ENCODE data around the gene ZBTB16. TPM values are rescaled to one million over a fixed set of nuclear protein-coding genes. Genes with fewer than 3 reads are reported as not detected.

Gene ZBTB16
- total and polyA plus RNA-seq, 2 of the 4 experiments (the other 2 are of a cell fraction): not detected

DNA sequence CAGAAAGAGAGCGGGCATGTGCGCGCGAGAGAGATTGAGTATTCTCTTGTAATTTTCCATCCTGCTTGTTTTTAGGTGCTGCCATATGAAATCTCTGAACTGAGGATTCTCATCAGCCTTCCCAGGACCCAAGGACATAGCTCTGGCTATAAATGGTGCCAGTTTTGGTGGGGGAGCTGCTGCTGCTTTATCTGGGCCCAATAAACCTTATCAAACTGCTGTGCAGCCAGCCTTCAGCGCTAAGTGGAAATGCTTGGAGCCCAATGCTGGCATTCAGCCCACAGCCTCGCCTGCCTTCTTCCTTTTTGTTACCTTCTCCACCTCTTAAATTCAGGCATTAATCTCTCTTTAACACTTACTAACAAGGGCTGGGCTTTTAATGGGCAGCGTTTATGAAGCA lies 2.4 kb upstream of the ZBTB16 start:
- TF ChIP-seq MXI1 (IDR thresholded peaks at IDR 0.05; ENCODE audit: borderline replicate concordance, low read depth, low read length) (no peak), MAZ (IDR thresholded peaks at IDR 0.05; ENCODE audit: borderline replicate concordance, low read depth, low read length) (no peak), RAD21 (IDR thresholded peaks at IDR 0.05; ENCODE audit: low read length) (no peak), SMC3 (IDR thresholded peaks at IDR 0.05; ENCODE audit: low read depth, low read length) (no peak), RCOR1 (IDR thresholded peaks at IDR 0.05; ENCODE audit: insufficient replicate concordance, low read length) (no peak), FOS (IDR thresholded peaks at IDR 0.05; ENCODE audit: low read depth, low read length) (no peak), CEBPB (IDR thresholded peaks at IDR 0.05; ENCODE audit: low read depth, low read length) (no peak), NFE2L2 (IDR thresholded peaks at IDR 0.05; ENCODE audit: low read depth, low read length) (no peak)
- TF ChIP-seq, protein P1, sequence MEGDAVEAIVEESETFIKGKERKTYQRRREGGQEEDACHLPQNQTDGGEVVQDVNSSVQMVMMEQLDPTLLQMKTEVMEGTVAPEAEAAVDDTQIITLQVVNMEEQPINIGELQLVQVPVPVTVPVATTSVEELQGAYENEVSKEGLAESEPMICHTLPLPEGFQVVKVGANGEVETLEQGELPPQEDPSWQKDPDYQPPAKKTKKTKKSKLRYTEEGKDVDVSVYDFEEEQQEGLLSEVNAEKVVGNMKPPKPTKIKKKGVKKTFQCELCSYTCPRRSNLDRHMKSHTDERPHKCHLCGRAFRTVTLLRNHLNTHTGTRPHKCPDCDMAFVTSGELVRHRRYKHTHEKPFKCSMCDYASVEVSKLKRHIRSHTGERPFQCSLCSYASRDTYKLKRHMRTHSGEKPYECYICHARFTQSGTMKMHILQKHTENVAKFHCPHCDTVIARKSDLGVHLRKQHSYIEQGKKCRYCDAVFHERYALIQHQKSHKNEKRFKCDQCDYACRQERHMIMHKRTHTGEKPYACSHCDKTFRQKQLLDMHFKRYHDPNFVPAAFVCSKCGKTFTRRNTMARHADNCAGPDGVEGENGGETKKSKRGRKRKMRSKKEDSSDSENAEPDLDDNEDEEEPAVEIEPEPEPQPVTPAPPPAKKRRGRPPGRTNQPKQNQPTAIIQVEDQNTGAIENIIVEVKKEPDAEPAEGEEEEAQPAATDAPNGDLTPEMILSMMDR (conservative IDR thresholded peaks at IDR 0.05; ENCODE audit: low read depth, low read length): no peak
- TF ChIP-seq, protein P2, sequence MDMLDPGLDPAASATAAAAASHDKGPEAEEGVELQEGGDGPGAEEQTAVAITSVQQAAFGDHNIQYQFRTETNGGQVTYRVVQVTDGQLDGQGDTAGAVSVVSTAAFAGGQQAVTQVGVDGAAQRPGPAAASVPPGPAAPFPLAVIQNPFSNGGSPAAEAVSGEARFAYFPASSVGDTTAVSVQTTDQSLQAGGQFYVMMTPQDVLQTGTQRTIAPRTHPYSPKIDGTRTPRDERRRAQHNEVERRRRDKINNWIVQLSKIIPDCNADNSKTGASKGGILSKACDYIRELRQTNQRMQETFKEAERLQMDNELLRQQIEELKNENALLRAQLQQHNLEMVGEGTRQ (IDR thresholded peaks at IDR 0.05; ENCODE audit: low read depth, low read length): no peak
- CTCF ChIA-PET: no interaction called here
- BruUV-seq (replicated peaks): no TSS peak

More for the DNA sequence above, 2.4 kb upstream of the ZBTB16 start:
- Histone ChIP-seq H3K9ac (ENCODE audit: low read depth, low read length) (no peak overlapping the region), H3K79me1 (ENCODE audit: low read depth in 1 of 2, low read length in 2 of 2) (no peaks in the 10 kb centered on the region), H3K9me1 (ENCODE audit: insufficient read depth, low read length) (no peaks in the 10 kb centered on the region), H3K18ac (ENCODE audit: low read depth, low read length) (no peak overlapping the region), H3K4ac (ENCODE audit: low read depth, low read length) (no peak overlapping the region), H3K27ac (ENCODE audit: insufficient read depth, low read length) (no peak overlapping the region), H3K36me3 (ENCODE audit: control insufficient read depth, insufficient read depth, low read length) (no peaks in the 10 kb centered on the region), H2AK5ac (ENCODE audit: low read depth, low read length) (no peak overlapping the region), H3K4me3 (ENCODE audit: insufficient read depth, low read depth, low read length) (no peak overlapping the region), H3K9me3 (ENCODE audit: control insufficient read depth, insufficient read depth, low read length) (no peaks in the 10 kb centered on the region), H4K20me1 (ENCODE audit: insufficient read depth, low read length) (no peaks in the 10 kb centered on the region; the same call in 1 of the 2 replicates), H2BK5ac (ENCODE audit: low read depth, low read length, poor library complexity, severe bottlenecking) (no peak overlapping the region), H3K4me2 (ENCODE audit: low read depth, low read length) (no peak overlapping the region), H4K8ac (ENCODE audit: low read depth in 2 of 2, low read length in 2 of 2) (no peak overlapping the region), H2BK120ac (ENCODE audit: low read depth, low read length) (no peak overlapping the region), H3K4me1 (ENCODE audit: control insufficient read depth, insufficient read depth, low read length) (peaks cover 1% of the 10 kb centered on the region; the same call in 1 of the 2 replicates), H3K14ac (replicated peaks; ENCODE audit: low read depth, low read length) (no peak overlapping the region), H4K5ac (ENCODE audit: low read depth, low read length) (no peak overlapping the region), H2AFZ (replicated peaks; ENCODE audit: low read length, poor library complexity) (no peak overlapping the region), H3K56ac (ENCODE audit: extremely low read depth, insufficient read depth, low read length) (no peak overlapping the region), H4K91ac (ENCODE audit: insufficient read depth, low read depth, low read length) (no peak overlapping the region), H2BK15ac (ENCODE audit: low read depth, low read length) (no peak overlapping the region), H2BK20ac (ENCODE audit: low read depth, low read length) (no peak overlapping the region), H3K23ac (ENCODE audit: low read depth, low read length) (no peak overlapping the region), H2AK9ac (replicated peaks; ENCODE audit: low read depth, low read length, poor library complexity) (no peak overlapping the region), H3K27me3 (ENCODE audit: control insufficient read depth, insufficient read depth, low read length) (peaks cover 56% of the 10 kb centered on the region)
- WGBS, 2 experiments (ENCODE audit: extremely low coverage in 2 of 2, insufficient read length in 1 of 2): no CpG with 5 or more reads among the region's 7 CpGs
- DNase-seq: no peak
- POLR2A ChIA-PET (ENCODE audit: unreplicated experiment): no interaction called here
- in situ Hi-C loops (cut with MboI; ENCODE audit: low sequenced_read_pairs) (no loop called here), dilution Hi-C loops (cut with HindIII; ENCODE audit: low sequenced_read_pairs, unreplicated experiment) (no loop called here), intact Hi-C loops (cut with micrococcal nuclease) (no loop called here)
- no peak for ATAC-seq (ENCODE audit: low read depth)

All from IMR-90 (cell line).